GM12892 (cell line): ENCODE data around the gene CRIP1.

ENCODE experiments used
- POLR2A ChIP-seq: IDR thresholded peaks from 2 replicates; pipeline ENCODE4 v1.6.1; 2011; ENCODE audit warnings: low read depth, low read length, control low read depth
- POLR2AphosphoS5 ChIP-seq: IDR thresholded peaks from 2 replicates; pipeline ENCODE4 v1.6.1; 2011; ENCODE audit warnings: low read depth, low read length, control low read depth
- TAF1 ChIP-seq: IDR thresholded peaks from 2 replicates; pipeline ENCODE4 v1.6.1; 2011; ENCODE audit warnings: low read depth, mild to moderate bottlenecking, control low read depth, low read length, borderline replicate concordance

DNA sequence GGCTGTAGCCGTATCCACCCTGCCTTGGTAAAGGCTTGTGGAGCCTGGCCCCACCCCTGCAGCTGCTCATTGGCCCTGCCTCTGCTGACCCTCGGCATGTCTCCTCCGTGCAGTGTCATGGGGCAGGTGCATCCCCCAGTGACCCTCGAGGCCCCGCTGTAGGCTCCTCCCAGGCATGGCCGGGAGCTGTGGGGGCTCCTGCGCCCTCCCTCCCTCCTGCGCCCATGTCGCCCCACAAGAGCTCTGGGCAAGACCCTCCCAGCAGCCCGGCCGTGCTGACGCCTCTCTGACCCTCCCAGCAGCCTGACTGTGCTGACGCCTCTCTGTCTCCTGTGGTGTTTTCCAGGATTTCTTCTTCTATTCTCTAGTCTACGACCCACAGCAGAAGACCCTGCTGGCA, 32.8 kb upstream of the CRIP1 start:
- TF ChIP-seq TAF1 (no peak), POLR2A (no peak), POLR2AphosphoS5 (no peak)
